ENCODE results near the gene CLEC1B. TPM values are rescaled to one million over a fixed set of nuclear protein-coding genes. Genes with fewer than 3 reads are reported as not detected.

The CLEC1B gene
- total RNA-seq, 1 experiment from 2014 or later, result not detected

- peaks cover 20% of the 10 kb centered on the region for H3K4me1 Mint-ChIP-seq (ENCODE audit: low read depth, unreplicated experiment)
- TF ChIP-seq, protein P1, sequence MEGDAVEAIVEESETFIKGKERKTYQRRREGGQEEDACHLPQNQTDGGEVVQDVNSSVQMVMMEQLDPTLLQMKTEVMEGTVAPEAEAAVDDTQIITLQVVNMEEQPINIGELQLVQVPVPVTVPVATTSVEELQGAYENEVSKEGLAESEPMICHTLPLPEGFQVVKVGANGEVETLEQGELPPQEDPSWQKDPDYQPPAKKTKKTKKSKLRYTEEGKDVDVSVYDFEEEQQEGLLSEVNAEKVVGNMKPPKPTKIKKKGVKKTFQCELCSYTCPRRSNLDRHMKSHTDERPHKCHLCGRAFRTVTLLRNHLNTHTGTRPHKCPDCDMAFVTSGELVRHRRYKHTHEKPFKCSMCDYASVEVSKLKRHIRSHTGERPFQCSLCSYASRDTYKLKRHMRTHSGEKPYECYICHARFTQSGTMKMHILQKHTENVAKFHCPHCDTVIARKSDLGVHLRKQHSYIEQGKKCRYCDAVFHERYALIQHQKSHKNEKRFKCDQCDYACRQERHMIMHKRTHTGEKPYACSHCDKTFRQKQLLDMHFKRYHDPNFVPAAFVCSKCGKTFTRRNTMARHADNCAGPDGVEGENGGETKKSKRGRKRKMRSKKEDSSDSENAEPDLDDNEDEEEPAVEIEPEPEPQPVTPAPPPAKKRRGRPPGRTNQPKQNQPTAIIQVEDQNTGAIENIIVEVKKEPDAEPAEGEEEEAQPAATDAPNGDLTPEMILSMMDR (IDR thresholded peaks at IDR 0.05; ENCODE audit: unreplicated experiment), result no peak
- DNase-seq, result no peak
- intact Hi-C loops (cut with micrococcal nuclease; ENCODE audit: unreplicated experiment), result loop anchor here (10.0 kb wide), 1 partner anchor 272 kb away; no protein-coding TSS in a partner anchor
- H3K27me3 Mint-ChIP-seq (ENCODE audit: unreplicated experiment), result no peaks in the 10 kb centered on the region
- BruUV-seq (replicated peaks), result no TSS peak
- CTCF ChIA-PET, result interaction anchor here (1.0 kb wide), 1 partner anchor 266 kb away, joined by 10 read pairs; no protein-coding TSS in a partner anchor
- H3K9me3 Mint-ChIP-seq (ENCODE audit: low read depth, unreplicated experiment), result no peaks in the 10 kb centered on the region
- H3K36me3 Mint-ChIP-seq (ENCODE audit: insufficient read depth, unreplicated experiment), result no peaks in the 10 kb centered on the region
- no peak overlapping the region for H3K4me3 Mint-ChIP-seq (ENCODE audit: low read depth, unreplicated experiment)
- H3K27ac Mint-ChIP-seq (ENCODE audit: unreplicated experiment), result peak overlapping the region; percentile 8
Observed at GRCh38 chr12:10016881-10017280, 18.0 kb upstream of the CLEC1B start.

DNA sequence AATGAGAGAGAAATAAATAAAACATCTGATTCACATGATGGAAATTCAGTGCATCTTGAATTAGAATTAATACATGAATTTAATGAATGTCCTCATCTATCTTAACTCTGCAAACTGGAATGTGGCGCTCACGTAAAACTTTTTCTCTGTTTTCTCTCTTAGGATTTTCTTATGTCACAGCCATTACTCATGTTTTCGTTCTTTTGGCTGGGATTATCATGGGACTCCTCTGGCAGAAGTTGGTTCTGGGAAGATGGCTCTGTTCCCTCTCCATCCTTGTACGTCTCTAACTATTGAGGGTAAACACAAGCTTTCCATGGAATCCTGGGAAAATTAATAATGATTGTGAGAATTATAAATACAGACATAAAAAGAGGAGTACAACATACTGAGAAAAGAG, 16.5 kb upstream of the CLEC1B start:
- peaks cover 20% of the 10 kb centered on the region for H3K4me1 Mint-ChIP-seq (ENCODE audit: low read depth, unreplicated experiment)
- no peak overlapping the region for H3K4me3 Mint-ChIP-seq (ENCODE audit: low read depth, unreplicated experiment)
- H3K9me3 Mint-ChIP-seq (ENCODE audit: low read depth, unreplicated experiment), result no peaks in the 10 kb centered on the region
- CTCF ChIA-PET, result no interaction called here
- no peaks in the 10 kb centered on the region for H3K36me3 Mint-ChIP-seq (ENCODE audit: insufficient read depth, unreplicated experiment)
- BruUV-seq (replicated peaks), result no TSS peak
- TF ChIP-seq, protein P1 (IDR thresholded peaks at IDR 0.05; ENCODE audit: unreplicated experiment), result no peak
- no peaks in the 10 kb centered on the region for H3K27me3 Mint-ChIP-seq (ENCODE audit: unreplicated experiment)
- intact Hi-C loops (cut with micrococcal nuclease; ENCODE audit: unreplicated experiment), result loop anchor here (10.0 kb wide), 1 partner anchor 271 kb away; no protein-coding TSS in a partner anchor
- H3K27ac Mint-ChIP-seq (ENCODE audit: unreplicated experiment), result no peak overlapping the region
- DNase-seq, result no peak

DNA sequence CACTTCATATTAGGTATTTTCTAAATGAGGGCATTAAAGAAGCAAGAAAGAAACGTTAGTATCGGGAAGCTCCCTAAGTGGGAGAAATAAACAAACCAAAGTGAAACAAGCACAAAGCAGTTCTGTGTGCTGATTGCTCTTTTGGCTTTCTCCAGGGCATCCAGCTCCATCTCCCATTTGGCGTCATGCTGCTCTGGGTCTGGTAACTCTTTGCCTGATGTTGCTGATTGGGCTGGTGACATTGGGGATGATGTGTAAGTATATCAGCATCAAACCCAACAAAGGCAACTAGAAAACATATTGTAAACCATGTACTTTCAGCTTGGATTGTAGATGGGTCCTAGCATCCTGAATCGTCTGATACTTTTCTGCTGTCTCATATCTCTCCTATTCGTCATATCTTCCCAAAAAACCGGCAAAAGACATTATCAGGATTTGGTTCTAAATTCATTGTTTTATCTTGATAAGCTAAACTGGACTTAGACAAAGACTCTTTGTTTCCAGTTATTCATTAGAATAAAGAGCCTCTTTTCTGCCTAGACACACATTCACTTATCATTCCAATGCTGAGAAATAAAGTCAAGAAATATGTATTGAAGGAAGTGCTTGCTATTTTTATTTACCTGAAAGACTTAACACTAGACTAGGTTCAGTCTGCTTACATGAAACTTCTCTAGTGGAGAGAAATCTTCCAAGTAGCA, 13.9 kb upstream of the CLEC1B start:
- CTCF ChIA-PET, result no interaction called here
- H3K27ac Mint-ChIP-seq (ENCODE audit: unreplicated experiment), result no peak overlapping the region
- no peak overlapping the region for H3K4me3 Mint-ChIP-seq (ENCODE audit: low read depth, unreplicated experiment)
- intact Hi-C loops (cut with micrococcal nuclease; ENCODE audit: unreplicated experiment), result loop anchor here (5.0 to 10.0 kb wide), 2 partner anchors 130 to 268 kb away; no protein-coding TSS in a partner anchor
- H3K9me3 Mint-ChIP-seq (ENCODE audit: low read depth, unreplicated experiment), result no peaks in the 10 kb centered on the region
- peaks cover 31% of the 10 kb centered on the region for H3K4me1 Mint-ChIP-seq (ENCODE audit: low read depth, unreplicated experiment)
- DNase-seq, result no peak
- H3K27me3 Mint-ChIP-seq (ENCODE audit: unreplicated experiment), result no peaks in the 10 kb centered on the region
- no peaks in the 10 kb centered on the region for H3K36me3 Mint-ChIP-seq (ENCODE audit: insufficient read depth, unreplicated experiment)
- TF ChIP-seq, protein P1 (IDR thresholded peaks at IDR 0.05; ENCODE audit: unreplicated experiment), result no peak
- BruUV-seq (replicated peaks), result no TSS peak

GRCh38 chr12:10001171-10001776, 2.4 kb upstream of the CLEC1B start:
- BruUV-seq (replicated peaks), result no TSS peak
- TF ChIP-seq, protein P1 (IDR thresholded peaks at IDR 0.05; ENCODE audit: unreplicated experiment), result no peak
- Mint-ChIP-seq H3K4me3 (ENCODE audit: low read depth, unreplicated experiment) (no peak overlapping the region), H3K9me3 (ENCODE audit: low read depth, unreplicated experiment) (no peaks in the 10 kb centered on the region), H3K27ac (ENCODE audit: unreplicated experiment) (no peak overlapping the region), H3K4me1 (ENCODE audit: low read depth, unreplicated experiment) (no peaks in the 10 kb centered on the region), H3K36me3 (ENCODE audit: insufficient read depth, unreplicated experiment) (no peaks in the 10 kb centered on the region), H3K27me3 (ENCODE audit: unreplicated experiment) (no peaks in the 10 kb centered on the region)
- DNase-seq, result no peak
- CTCF ChIA-PET, result no interaction called here
- intact Hi-C loops (cut with micrococcal nuclease; ENCODE audit: unreplicated experiment), result no loop called here
